ENCODE results near the gene METTL2A.
"Not testable (repeated sequence)": the region's sequence is repeated elsewhere in the genome, so short reads cannot be mapped to it uniquely, and the experiment has no call there.

DNA sequence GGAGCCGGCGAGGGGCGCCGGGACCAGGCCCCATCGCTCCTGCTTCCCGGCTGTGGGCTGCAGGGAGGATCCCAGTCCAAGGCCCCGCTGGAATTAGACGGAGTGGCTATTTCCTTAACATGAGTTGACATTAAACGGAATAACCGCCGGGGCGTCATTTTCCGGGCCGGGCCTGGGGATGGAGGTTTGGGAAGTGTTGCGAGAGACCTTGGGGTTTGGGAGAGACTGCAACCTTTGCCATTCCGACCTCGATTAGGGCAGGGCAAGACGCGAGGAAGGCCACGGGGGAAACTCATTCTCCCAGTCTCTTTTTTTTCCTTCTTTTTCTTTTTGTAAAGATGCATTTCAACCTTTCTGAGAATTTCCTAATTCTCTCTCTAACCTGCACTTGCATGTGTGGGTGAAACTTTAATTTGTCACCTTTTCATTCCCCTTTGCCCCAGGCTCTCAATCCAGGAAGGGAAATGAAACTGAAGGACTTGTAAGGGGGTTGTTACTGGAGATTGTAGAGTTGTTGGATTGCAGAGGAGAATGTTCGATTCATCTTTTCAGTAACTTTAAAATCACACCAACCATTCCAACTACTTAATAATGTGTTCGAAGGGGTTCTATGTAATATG, 56.1 kb downstream of the METTL2A start:
- TF ChIP-seq, protein P1, sequence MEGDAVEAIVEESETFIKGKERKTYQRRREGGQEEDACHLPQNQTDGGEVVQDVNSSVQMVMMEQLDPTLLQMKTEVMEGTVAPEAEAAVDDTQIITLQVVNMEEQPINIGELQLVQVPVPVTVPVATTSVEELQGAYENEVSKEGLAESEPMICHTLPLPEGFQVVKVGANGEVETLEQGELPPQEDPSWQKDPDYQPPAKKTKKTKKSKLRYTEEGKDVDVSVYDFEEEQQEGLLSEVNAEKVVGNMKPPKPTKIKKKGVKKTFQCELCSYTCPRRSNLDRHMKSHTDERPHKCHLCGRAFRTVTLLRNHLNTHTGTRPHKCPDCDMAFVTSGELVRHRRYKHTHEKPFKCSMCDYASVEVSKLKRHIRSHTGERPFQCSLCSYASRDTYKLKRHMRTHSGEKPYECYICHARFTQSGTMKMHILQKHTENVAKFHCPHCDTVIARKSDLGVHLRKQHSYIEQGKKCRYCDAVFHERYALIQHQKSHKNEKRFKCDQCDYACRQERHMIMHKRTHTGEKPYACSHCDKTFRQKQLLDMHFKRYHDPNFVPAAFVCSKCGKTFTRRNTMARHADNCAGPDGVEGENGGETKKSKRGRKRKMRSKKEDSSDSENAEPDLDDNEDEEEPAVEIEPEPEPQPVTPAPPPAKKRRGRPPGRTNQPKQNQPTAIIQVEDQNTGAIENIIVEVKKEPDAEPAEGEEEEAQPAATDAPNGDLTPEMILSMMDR (conservative IDR thresholded peaks at IDR 0.05 in 1 of 2, IDR thresholded peaks at IDR 0.05 in 1 of 2; ENCODE audit: low read depth in 1 of 2, low read length in 2 of 2): not testable (repeated sequence)
- TF ChIP-seq EZH2 (IDR thresholded peaks at IDR 0.05; ENCODE audit: low read length, missing control alignments): not testable (repeated sequence)
